ENCODE measurements around the gene TRIB2.

TRIB2 gene

GRCh38 chr2:12734914-12735654 is 18.3 kb downstream of the TRIB2 start:
- DNase-seq (ENCODE audit: low read depth) = no peak
- no peak overlapping the region for H3K4me3 ChIP-seq (ENCODE audit: low read depth, low read length)

- no peak for DNase-seq (ENCODE audit: low read depth)
- no peak overlapping the region for H3K4me3 ChIP-seq (ENCODE audit: low read depth, low read length)
Measured at GRCh38 chr2:12737297-12737696, 20.6 kb downstream of the TRIB2 start.

DNA sequence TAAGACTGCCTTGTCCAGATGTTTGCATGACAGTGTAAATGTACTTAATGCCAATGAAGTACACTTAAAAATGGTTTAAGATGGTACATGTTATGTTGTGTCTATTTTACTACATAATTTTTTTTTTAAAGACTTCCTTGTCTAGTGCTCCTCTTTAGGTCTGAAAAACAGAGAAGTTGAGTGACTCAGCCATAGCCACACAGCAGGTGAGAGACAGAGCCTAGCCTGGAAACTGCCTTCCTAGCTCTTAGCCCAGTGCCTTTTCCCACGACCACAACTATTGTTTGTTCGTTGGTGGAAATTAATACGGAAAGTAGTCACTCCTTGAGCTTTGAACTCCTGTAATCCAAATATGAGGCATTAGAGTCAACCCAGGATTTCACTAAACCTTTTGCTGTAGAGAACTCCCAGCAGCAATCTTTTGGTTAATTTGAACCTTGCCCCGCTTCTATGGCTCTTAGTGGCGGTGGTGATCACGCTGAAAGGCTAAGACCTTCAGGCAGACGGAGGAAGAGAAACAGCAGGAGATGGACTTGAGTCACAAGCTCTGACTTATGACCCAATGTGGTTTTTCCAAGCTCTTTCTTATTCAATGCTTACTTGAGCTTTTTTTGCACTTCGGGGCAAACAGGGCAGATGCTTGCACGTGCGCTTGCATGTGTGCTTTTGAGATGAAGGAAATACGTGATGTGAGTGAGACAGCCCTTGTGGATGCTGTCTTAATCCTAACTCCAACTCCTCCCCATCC is 21.2 kb downstream of the TRIB2 start:
- H3K4me3 ChIP-seq (ENCODE audit: low read depth, low read length) = no peak overlapping the region
- DNase-seq (ENCODE audit: low read depth) = no peak

DNA sequence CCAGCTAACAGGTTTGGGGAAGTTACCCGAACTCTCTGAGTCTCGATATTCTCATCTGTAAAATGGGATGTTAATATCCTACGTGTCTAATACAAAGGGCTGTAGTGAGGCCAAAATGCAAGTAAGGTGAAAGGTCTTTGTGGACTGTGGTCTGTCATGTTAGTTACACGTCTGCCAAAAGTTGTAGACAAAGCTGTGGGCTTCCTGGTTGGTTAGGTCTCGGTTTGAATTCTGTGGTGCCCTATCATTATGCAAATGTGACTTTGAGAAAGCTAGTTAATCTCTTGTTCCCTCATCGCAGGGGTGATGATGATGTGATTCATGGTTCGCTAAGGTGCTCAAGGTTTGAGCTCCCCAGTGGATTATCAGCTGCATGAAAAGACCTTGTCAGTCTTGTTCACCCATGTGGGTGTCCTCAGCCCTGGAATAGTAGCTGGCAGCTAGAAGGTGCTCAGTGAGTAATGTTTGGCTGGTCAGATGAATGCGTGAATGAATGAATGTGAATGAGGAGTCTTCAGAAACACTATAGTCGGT is 23.1 kb downstream of the TRIB2 start:
- H3K4me3 ChIP-seq (ENCODE audit: low read depth, low read length) = no peak overlapping the region
- DNase-seq (ENCODE audit: low read depth) = no peak

DNA sequence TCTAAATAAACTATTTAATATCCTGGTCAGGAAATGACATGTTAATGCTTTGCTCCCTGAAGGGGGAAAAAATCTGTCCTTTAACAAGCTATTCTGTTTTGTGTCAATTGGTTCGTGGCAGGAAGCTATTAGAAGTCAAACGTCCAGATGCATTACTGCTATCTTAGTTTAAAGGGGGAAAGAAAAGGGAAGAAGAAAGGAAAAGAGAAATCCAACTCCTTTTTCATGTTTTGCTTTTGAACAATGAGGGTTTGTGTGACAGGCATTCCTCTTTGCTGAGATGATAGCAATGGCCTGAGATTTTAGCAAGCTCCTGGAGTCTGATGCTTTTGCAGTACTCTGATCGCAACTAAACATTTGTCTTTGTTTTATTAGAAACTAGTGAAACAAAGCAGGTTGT is 24.6 kb downstream of the TRIB2 start:
- H3K4me3 ChIP-seq (ENCODE audit: low read depth, low read length) = no peak overlapping the region
- no peak for DNase-seq (ENCODE audit: low read depth)

GRCh38 chr2:12742891-12743290 is 26.2 kb downstream of the TRIB2 start:
- H3K4me3 ChIP-seq (ENCODE audit: low read depth, low read length) = no peak overlapping the region
- no peak for DNase-seq (ENCODE audit: low read depth)

DNA sequence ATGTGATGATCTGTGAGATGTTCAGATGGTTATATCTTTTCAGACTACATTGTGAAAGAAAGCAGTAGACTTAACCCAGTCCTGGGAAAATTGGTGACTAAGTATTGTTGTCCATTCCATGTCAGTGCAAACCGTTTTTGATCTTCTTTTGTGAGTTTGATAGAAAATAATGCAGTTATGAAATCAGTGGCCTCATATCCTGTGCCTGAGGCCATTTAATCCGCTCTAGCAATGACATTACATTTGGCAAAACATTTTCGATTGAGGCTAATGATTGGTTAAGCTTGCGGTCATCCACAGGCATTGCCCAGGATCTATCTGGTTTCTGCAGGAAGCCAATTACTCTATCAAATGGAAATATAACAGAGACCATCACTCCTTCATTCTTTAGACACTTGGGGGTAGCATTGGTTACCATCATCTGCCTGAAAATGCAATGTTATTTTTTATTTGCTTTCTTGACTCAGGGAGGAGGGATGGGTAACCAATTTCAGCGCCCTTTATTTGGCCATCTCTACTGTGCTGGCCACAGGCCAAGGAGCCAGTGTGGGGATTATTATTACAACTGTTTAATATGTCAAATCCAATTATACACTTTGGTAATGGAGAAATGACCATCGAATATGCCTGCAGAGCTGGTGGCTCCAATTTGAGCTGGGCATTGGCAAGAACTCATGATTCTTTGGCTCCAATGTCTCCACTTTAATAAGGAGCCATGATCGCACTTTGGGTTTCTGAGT is 33.6 kb downstream of the TRIB2 start:
- DNase-seq (ENCODE audit: low read depth) = no peak
- no peak overlapping the region for H3K4me3 ChIP-seq (ENCODE audit: low read depth, low read length)

DNA sequence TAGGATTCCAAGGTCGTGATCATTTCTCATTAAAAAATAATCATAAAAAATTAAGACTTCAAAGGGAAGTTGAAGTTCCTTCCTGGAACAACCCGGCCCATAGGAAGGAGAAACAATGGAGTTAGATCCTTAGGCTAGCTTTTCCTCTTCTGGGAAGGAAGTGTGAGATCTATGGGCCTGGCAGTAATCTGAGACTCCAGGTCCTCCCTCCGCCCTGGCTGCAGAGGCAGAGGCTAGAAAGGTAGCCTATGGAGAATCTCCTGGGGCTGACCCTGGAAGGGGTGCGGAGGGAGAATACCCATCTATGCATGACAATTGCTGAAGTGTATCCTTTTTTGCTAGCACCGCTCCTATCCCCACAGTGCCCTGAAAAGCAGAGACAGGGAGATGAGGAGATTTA is 37.9 kb downstream of the TRIB2 start:
- no peak for DNase-seq (ENCODE audit: low read depth)
- H3K4me3 ChIP-seq (ENCODE audit: low read depth, low read length) = no peak overlapping the region

DNA sequence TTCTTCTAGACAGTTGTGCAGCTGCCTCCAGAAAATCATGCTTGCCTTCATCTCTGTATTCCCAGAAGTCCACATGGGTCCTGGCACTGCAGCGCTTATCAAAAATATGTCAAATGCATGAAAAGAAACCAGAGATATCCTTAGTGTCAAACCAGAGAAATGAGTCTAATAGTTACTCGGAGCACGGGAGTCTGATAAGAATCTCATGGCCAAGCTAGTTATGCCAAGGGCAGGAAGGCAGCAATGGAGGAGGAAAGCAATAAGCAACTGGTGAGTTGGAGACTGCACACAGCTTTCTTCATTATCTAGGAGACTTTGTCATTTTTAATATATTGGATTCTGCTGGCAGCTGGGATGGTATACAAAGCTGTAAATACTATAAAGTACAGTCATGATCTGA is 38.6 kb downstream of the TRIB2 start:
- DNase-seq (ENCODE audit: low read depth) = no peak
- H3K4me3 ChIP-seq (ENCODE audit: low read depth, low read length) = no peak overlapping the region

DNA sequence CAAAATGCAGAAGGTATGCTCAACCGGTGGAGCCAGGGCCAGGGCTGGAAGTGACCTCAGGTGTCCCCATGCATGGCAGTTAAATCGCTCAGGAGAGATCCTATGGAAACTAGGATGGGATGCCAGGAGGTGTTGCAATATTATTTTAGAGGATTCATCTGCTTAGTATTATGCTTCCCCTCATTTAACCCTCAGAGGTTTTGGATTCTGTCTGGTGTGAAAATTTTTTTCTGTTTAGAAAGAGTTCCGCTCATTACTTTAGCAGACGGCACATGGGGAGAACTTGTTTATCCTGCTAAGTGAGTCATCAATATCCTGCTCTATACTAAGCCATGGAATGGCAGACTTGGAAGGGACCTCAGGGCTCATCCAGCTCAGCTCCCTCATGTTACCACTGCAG is 42.5 kb downstream of the TRIB2 start:
- DNase-seq (ENCODE audit: low read depth) = peak; percentile 86
- no peak overlapping the region for H3K4me3 ChIP-seq (ENCODE audit: low read depth, low read length)

DNA sequence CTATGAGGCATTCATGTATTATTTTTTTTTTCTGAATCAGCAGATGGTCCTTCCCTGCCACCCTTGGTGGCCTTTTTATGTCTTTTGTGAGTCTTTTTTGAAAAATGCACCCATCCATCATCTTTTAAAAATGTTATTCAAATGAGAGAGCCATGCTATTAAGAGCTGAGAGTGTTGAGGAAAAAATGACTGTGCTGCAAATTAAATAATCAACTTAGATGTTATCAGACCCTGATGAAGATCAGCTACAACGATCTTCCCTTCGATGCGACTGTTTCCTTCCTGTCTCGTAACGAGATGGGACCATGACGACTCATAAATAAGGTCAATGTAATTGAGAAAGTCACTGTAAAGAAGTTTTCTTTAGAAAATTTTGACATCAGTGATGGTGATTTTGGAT is 44.4 kb downstream of the TRIB2 start:
- no peak overlapping the region for H3K4me3 ChIP-seq (ENCODE audit: low read depth, low read length)
- DNase-seq (ENCODE audit: low read depth) = no peak

DNA sequence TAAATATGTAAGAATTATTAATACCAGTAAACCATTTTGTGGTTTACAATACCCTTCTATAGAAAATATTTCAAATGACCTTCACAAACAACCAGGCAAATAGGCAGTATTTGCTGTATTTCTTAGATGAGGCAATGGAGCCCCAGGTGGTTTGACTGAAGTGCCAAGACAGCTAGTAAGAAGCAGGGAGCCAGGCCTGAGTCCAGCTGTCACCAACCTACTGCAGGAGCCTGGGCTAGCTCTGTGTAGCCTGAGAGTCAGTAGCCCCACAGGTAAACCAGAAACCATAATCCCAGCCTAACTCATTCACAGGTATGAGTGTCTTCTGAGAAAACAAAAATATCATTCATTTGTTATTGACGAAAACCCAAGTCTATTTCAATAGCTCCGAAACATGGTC is 45.6 kb downstream of the TRIB2 start:
- no peak for DNase-seq (ENCODE audit: low read depth)
- no peak overlapping the region for H3K4me3 ChIP-seq (ENCODE audit: low read depth, low read length)

GRCh38 chr2:12762976-12763375 is 46.2 kb downstream of the TRIB2 start:
- H3K4me3 ChIP-seq (ENCODE audit: low read depth, low read length) = no peak overlapping the region
- no peak for DNase-seq (ENCODE audit: low read depth)

GRCh38 chr2:12763486-12763885 is 46.8 kb downstream of the TRIB2 start:
- H3K4me3 ChIP-seq (ENCODE audit: low read depth, low read length) = no peak overlapping the region
- no peak for DNase-seq (ENCODE audit: low read depth)

- H3K4me3 ChIP-seq (ENCODE audit: low read depth, low read length) = no peak overlapping the region
- no peak for DNase-seq (ENCODE audit: low read depth)
Measured at GRCh38 chr2:12764075-12764730, 47.5 kb downstream of the TRIB2 start.

GRCh38 chr2:12764849-12765605 is 48.3 kb downstream of the TRIB2 start:
- no peak for DNase-seq (ENCODE audit: low read depth)
- no peak overlapping the region for H3K4me3 ChIP-seq (ENCODE audit: low read depth, low read length)

DNA sequence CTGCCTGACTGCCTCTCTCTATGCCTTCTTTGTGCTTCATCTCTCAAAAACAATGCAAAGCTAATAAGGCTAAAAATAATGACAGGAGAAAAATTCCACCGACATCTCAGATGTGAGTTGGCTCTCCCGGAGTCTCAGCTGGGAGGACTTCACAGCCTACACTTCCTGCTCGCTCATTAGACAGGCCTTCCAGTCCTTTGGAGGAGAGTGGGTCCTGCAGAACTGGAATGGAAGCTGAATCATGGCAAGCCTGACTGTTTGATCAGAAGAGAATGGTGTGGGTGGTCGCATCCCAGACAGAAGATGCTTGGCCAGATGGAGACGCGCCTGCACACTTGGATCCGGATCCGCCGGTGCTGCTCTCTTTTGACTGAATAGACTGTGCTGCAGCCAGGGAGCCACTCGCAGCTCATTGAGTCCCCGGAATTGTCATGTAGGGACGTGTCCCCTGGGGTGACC is 49.7 kb downstream of the TRIB2 start:
- DNase-seq (ENCODE audit: low read depth) = peak; percentile 37
- no peak overlapping the region for H3K4me3 ChIP-seq (ENCODE audit: low read depth, low read length)

- no peak for DNase-seq (ENCODE audit: low read depth)
- no peak overlapping the region for H3K4me3 ChIP-seq (ENCODE audit: low read depth, low read length)
Measured at GRCh38 chr2:12767541-12767940, 50.8 kb downstream of the TRIB2 start.

All from skeletal muscle cell (primary cell).